Keratinocyte (primary cell): ENCODE data around the gene SHLD2.
"Not testable (repeated sequence)": the region's sequence is repeated elsewhere in the genome, so short reads cannot be mapped to it uniquely, and the experiment has no call there.

ENCODE experiments used
- EZH2 ChIP-seq: IDR thresholded peaks from one replicate; pipeline ENCODE4 v1.6.1; 2012; ENCODE audit warnings: inconsistent platforms, mild to moderate bottlenecking, low read length, moderate library complexity
- TF ChIP-seq, protein P1 (sequence below), 3 experiments: IDR thresholded peaks in 1 of 3; conservative IDR thresholded peaks in 1 of 3; optimal IDR thresholded peaks in 1 of 3; 2 replicates in 2 of 3; 3 replicates in 1 of 3; pipeline versions ENCODE3 to v1.5.1; 2011; ENCODE audit warnings: low read length in 3 of 3, mild to moderate bottlenecking in 3 of 3, moderate library complexity in 2 of 3, control low read depth in 1 of 3, inconsistent platforms in 1 of 3; ENCODE audit not compliant: insufficient read depth in 2 of 3; ENCODE audit errors: extremely low read depth in 1 of 3

DNA sequence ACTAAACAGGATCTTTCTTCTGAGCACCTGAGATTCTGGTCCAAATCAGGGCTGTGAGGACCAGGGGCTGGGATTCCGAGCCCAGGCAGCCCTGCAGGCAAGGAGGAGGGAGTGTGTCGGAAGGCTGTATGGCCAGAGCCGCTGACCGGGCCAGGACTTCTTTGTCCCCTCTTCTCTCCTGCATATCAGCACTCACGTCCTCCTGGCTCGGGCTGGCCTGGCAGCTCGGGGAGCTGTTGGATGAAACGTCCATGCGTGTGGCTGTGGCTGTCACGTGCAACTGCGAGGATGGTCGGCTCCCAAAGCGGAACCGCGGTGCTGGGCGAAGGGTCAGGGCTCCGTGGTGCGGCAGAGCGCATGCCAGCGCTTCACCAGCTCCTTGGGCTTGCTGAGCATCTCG is 118.8 kb downstream of the SHLD2 start:
- TF ChIP-seq, protein P1, sequence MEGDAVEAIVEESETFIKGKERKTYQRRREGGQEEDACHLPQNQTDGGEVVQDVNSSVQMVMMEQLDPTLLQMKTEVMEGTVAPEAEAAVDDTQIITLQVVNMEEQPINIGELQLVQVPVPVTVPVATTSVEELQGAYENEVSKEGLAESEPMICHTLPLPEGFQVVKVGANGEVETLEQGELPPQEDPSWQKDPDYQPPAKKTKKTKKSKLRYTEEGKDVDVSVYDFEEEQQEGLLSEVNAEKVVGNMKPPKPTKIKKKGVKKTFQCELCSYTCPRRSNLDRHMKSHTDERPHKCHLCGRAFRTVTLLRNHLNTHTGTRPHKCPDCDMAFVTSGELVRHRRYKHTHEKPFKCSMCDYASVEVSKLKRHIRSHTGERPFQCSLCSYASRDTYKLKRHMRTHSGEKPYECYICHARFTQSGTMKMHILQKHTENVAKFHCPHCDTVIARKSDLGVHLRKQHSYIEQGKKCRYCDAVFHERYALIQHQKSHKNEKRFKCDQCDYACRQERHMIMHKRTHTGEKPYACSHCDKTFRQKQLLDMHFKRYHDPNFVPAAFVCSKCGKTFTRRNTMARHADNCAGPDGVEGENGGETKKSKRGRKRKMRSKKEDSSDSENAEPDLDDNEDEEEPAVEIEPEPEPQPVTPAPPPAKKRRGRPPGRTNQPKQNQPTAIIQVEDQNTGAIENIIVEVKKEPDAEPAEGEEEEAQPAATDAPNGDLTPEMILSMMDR (optimal IDR thresholded peaks at IDR 0.05 in 1 of 3, IDR thresholded peaks at IDR 0.05 in 1 of 3, conservative IDR thresholded peaks at IDR 0.05 in 1 of 3; ENCODE audit: extremely low read depth in 1 of 3, insufficient read depth in 2 of 3, low read length in 3 of 3): not testable (repeated sequence)
- TF ChIP-seq EZH2: not testable (repeated sequence)
